IPS-15b (cell line): ENCODE data around the gene ARAP1.

Experiments used
- H3K27me3 ChIP-seq: one replicate; pipeline ENCODE4 v1.6.1; 2013; ENCODE audit warnings: low read length; ENCODE audit not compliant: control insufficient read depth, insufficient read depth
- H3K36me3 ChIP-seq: one replicate; pipeline ENCODE4 v1.6.1; 2013; ENCODE audit warnings: low read length; ENCODE audit not compliant: control insufficient read depth, insufficient read depth
- H3K4me1 ChIP-seq: one replicate; pipeline ENCODE4 v1.6.1; 2013; ENCODE audit warnings: mild to moderate bottlenecking, low read length; ENCODE audit not compliant: control insufficient read depth, insufficient read depth
- H3K4me3 ChIP-seq: one replicate; pipeline ENCODE4 v1.5.1; 2013; ENCODE audit warnings: low read depth, low read length
- H3K9ac ChIP-seq: one replicate; pipeline ENCODE4 v1.6.1; 2013; ENCODE audit warnings: low read depth, mild to moderate bottlenecking, low read length
- H3K9me3 ChIP-seq: one replicate; pipeline ENCODE4 v1.6.1; 2013; ENCODE audit warnings: mild to moderate bottlenecking, low read length; ENCODE audit not compliant: control insufficient read depth, insufficient read depth

Gene ARAP1

GRCh38 chr11:72668629-72669347 lies 83.4 kb downstream of the ARAP1 start:
- Histone ChIP-seq H3K27me3 (peaks cover 15% of the 10 kb centered on the region), H3K4me3 (no peak overlapping the region), H3K36me3 (no peaks in the 10 kb centered on the region), H3K9me3 (peaks cover 6% of the 10 kb centered on the region), H3K9ac (no peak overlapping the region), H3K4me1 (peaks cover 2% of the 10 kb centered on the region)

GRCh38 chr11:72665911-72666472 lies 86.2 kb downstream of the ARAP1 start:
- Histone ChIP-seq H3K9me3 (peaks cover 6% of the 10 kb centered on the region), H3K9ac (no peak overlapping the region), H3K27me3 (peaks cover 6% of the 10 kb centered on the region), H3K36me3 (no peaks in the 10 kb centered on the region), H3K4me3 (no peak overlapping the region), H3K4me1 (peaks cover 2% of the 10 kb centered on the region)

- no peaks in the 10 kb centered on the region for H3K27me3 ChIP-seq
- no peak overlapping the region for H3K4me3 ChIP-seq
- no peaks in the 10 kb centered on the region for H3K9me3 ChIP-seq
- H3K4me1 ChIP-seq: no peaks in the 10 kb centered on the region
- no peaks in the 10 kb centered on the region for H3K36me3 ChIP-seq
- no peak overlapping the region for H3K9ac ChIP-seq
These were observed 90.2 kb downstream of the ARAP1 start for GRCh38 chr11:72662036-72662435.

- no peak overlapping the region for H3K9ac ChIP-seq
- H3K4me1 ChIP-seq: peaks cover 3% of the 10 kb centered on the region
- H3K4me3 ChIP-seq: no peak overlapping the region
- H3K9me3 ChIP-seq: no peaks in the 10 kb centered on the region
- no peaks in the 10 kb centered on the region for H3K27me3 ChIP-seq
- H3K36me3 ChIP-seq: no peaks in the 10 kb centered on the region
These were observed 90.7 kb downstream of the ARAP1 start for GRCh38 chr11:72661486-72661885.

GRCh38 chr11:72658989-72659640 lies 93.1 kb downstream of the ARAP1 start:
- H3K4me3 ChIP-seq: no peak overlapping the region
- H3K9me3 ChIP-seq: no peaks in the 10 kb centered on the region
- peaks cover 2% of the 10 kb centered on the region for H3K27me3 ChIP-seq
- H3K4me1 ChIP-seq: peaks cover 3% of the 10 kb centered on the region
- H3K9ac ChIP-seq: no peak overlapping the region
- no peaks in the 10 kb centered on the region for H3K36me3 ChIP-seq

GRCh38 chr11:72657411-72658100 lies 94.7 kb downstream of the ARAP1 start:
- no peaks in the 10 kb centered on the region for H3K36me3 ChIP-seq
- no peaks in the 10 kb centered on the region for H3K9me3 ChIP-seq
- peaks cover 8% of the 10 kb centered on the region for H3K4me1 ChIP-seq
- H3K9ac ChIP-seq: no peak overlapping the region
- H3K4me3 ChIP-seq: no peak overlapping the region
- peaks cover 2% of the 10 kb centered on the region for H3K27me3 ChIP-seq

- Histone ChIP-seq H3K9me3 (no peaks in the 10 kb centered on the region), H3K4me3 (no peak overlapping the region), H3K9ac (no peak overlapping the region), H3K27me3 (peaks cover 3% of the 10 kb centered on the region), H3K36me3 (no peaks in the 10 kb centered on the region), H3K4me1 (peaks cover 8% of the 10 kb centered on the region)
These were observed 96.2 kb downstream of the ARAP1 start for GRCh38 chr11:72655896-72656464.

- Histone ChIP-seq H3K9ac (no peak overlapping the region), H3K9me3 (no peaks in the 10 kb centered on the region), H3K4me1 (peaks cover 8% of the 10 kb centered on the region), H3K36me3 (no peaks in the 10 kb centered on the region), H3K27me3 (peaks cover 4% of the 10 kb centered on the region), H3K4me3 (no peak overlapping the region)
These were observed 97.2 kb downstream of the ARAP1 start for GRCh38 chr11:72655014-72655413.

GRCh38 chr11:72653649-72654048 lies 98.6 kb downstream of the ARAP1 start:
- H3K9ac ChIP-seq: no peak overlapping the region
- H3K4me1 ChIP-seq: peaks cover 8% of the 10 kb centered on the region
- no peak overlapping the region for H3K4me3 ChIP-seq
- H3K36me3 ChIP-seq: no peaks in the 10 kb centered on the region
- no peaks in the 10 kb centered on the region for H3K9me3 ChIP-seq
- peaks cover 4% of the 10 kb centered on the region for H3K27me3 ChIP-seq

GRCh38 chr11:72652873-72653630 lies 99.2 kb downstream of the ARAP1 start:
- H3K9me3 ChIP-seq: no peaks in the 10 kb centered on the region
- peaks cover 8% of the 10 kb centered on the region for H3K4me1 ChIP-seq
- H3K36me3 ChIP-seq: no peaks in the 10 kb centered on the region
- peaks cover 4% of the 10 kb centered on the region for H3K27me3 ChIP-seq
- H3K9ac ChIP-seq: no peak overlapping the region
- H3K4me3 ChIP-seq: no peak overlapping the region

GRCh38 chr11:72652133-72652532 lies 100.1 kb downstream of the ARAP1 start:
- Histone ChIP-seq H3K27me3 (peaks cover 4% of the 10 kb centered on the region), H3K9ac (no peak overlapping the region), H3K36me3 (no peaks in the 10 kb centered on the region), H3K4me3 (no peak overlapping the region), H3K9me3 (no peaks in the 10 kb centered on the region), H3K4me1 (peaks cover 8% of the 10 kb centered on the region)
